ENCODE data around the gene GLG1.
"Not testable (repeated sequence)": the region's sequence is repeated elsewhere in the genome, so short reads cannot be mapped to it uniquely, and the experiment has no call there.

The GLG1 gene

GRCh38 chr16:74431516-74431915 is 175.4 kb downstream of the GLG1 start:
- TF ChIP-seq CTCF (IDR thresholded peaks at IDR 0.05; ENCODE audit: insufficient read depth, low read length) (no peak), GABPA (IDR thresholded peaks at IDR 0.05; ENCODE audit: low read depth) (no peak), REST (IDR thresholded peaks at IDR 0.05; ENCODE audit: insufficient replicate concordance, low read depth) (no peak)
- no peaks in the 10 kb centered on the region for H3K27me3 ChIP-seq (ENCODE audit: insufficient read depth, poor library complexity, severe bottlenecking)
- H3K4me3 ChIP-seq (replicated peaks; ENCODE audit: insufficient read depth, low read length), result no peak overlapping the region
- no peak for DNase-seq (ENCODE audit: low read depth in 1 of 2, low spot score in 1 of 2)
- no peak overlapping the region for H3K27ac ChIP-seq (replicated peaks)

DNA sequence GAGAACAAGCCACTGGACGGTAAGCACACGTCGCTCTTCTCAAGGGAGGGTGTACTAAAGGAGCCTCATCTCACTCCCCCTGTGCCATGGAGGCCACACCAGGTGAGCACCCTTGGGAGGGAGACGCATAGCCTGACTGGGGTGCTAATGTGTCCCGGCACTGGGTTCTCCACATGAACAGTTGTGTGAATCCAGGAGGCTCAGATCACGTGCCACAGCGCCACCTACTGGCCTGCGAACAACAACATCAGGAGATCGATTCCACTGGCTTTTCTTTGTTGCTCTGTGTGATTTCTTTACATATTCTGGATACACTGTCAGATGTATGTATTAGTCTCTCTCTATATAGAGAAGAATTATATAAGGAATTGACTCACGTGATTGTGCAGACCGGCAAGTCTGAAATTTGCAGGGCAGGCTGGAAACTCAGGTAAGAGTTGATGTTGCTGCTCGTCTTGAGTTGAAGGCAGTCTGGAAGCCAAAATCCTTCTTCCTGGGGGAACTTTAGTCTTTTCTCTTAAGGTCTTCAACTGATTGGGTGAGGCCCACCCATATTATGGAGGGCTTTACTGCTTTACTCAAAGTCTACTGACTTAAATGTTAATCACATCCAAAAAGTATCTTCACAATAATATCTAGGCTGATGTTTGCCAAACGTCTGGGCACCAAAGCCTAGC is 176.7 kb downstream of the GLG1 start:
- peak; percentile 59 for TF ChIP-seq CTCF (IDR thresholded peaks at IDR 0.05; ENCODE audit: insufficient read depth, low read length)
- not testable (repeated sequence) for H3K4me3 ChIP-seq (replicated peaks; ENCODE audit: insufficient read depth, low read length); H3K27ac ChIP-seq (replicated peaks); H3K27me3 ChIP-seq (ENCODE audit: insufficient read depth, poor library complexity, severe bottlenecking)
- DNase-seq (ENCODE audit: low read depth in 1 of 2, low spot score in 1 of 2), result peak in 1 of 2 experiments; percentile 55

GRCh38 chr16:74428493-74428892 is 178.4 kb downstream of the GLG1 start:
- DNase-seq (ENCODE audit: low read depth in 1 of 2, low spot score in 1 of 2); H3K27ac ChIP-seq (replicated peaks); H3K4me3 ChIP-seq (replicated peaks; ENCODE audit: insufficient read depth, low read length); H3K27me3 ChIP-seq (ENCODE audit: insufficient read depth, poor library complexity, severe bottlenecking): not testable (repeated sequence)

- not testable (repeated sequence) for H3K4me3 ChIP-seq (replicated peaks; ENCODE audit: insufficient read depth, low read length); H3K27ac ChIP-seq (replicated peaks); H3K27me3 ChIP-seq (ENCODE audit: insufficient read depth, poor library complexity, severe bottlenecking); DNase-seq (ENCODE audit: low read depth in 1 of 2, low spot score in 1 of 2)
Observed at GRCh38 chr16:74425751-74426150, 181.2 kb downstream of the GLG1 start.

DNA sequence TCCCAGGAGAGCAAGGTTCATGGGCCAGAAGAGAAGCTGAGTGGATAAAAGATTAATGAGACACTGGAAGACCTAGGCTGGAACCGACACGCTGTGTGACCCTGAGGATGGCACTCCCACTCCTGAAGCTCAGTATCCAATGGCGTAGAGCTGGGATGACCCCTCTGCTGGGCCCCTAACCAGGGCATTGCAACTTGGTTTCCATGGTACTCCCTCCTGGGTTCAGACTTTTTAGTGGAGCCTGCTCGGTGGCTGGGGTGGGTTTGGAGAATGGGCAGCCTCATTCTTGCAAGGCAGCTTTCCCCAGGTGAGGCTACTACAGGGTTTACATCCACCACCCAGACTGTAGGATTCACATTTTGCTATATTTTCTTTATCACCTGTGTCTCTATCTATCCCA is 183.2 kb downstream of the GLG1 start:
- H3K27me3 ChIP-seq (ENCODE audit: insufficient read depth, poor library complexity, severe bottlenecking); H3K4me3 ChIP-seq (replicated peaks; ENCODE audit: insufficient read depth, low read length); H3K27ac ChIP-seq (replicated peaks); DNase-seq (ENCODE audit: low read depth in 1 of 2, low spot score in 1 of 2): not testable (repeated sequence)

GRCh38 chr16:74422086-74422485 is 184.8 kb downstream of the GLG1 start:
- not testable (repeated sequence) for H3K27ac ChIP-seq (replicated peaks); H3K4me3 ChIP-seq (replicated peaks; ENCODE audit: insufficient read depth, low read length); H3K27me3 ChIP-seq (ENCODE audit: insufficient read depth, poor library complexity, severe bottlenecking); DNase-seq (ENCODE audit: low read depth in 1 of 2, low spot score in 1 of 2)

- not testable (repeated sequence) for H3K27me3 ChIP-seq (ENCODE audit: insufficient read depth, poor library complexity, severe bottlenecking); DNase-seq (ENCODE audit: low read depth in 1 of 2, low spot score in 1 of 2); H3K4me3 ChIP-seq (replicated peaks; ENCODE audit: insufficient read depth, low read length); H3K27ac ChIP-seq (replicated peaks)
Observed at GRCh38 chr16:74421482-74421785, 185.5 kb downstream of the GLG1 start.

- H3K27ac ChIP-seq (replicated peaks); H3K4me3 ChIP-seq (replicated peaks; ENCODE audit: insufficient read depth, low read length); H3K27me3 ChIP-seq (ENCODE audit: insufficient read depth, poor library complexity, severe bottlenecking); DNase-seq (ENCODE audit: low read depth in 1 of 2, low spot score in 1 of 2): not testable (repeated sequence)
Observed at GRCh38 chr16:74420612-74421481, 186.1 kb downstream of the GLG1 start, which contains the start of gene CLEC18B. Gene CLEC18B, minus strand, starts transcription at chr16:74421478. Its CDS starts 208 bp downstream, at chr16:74421270.

DNA sequence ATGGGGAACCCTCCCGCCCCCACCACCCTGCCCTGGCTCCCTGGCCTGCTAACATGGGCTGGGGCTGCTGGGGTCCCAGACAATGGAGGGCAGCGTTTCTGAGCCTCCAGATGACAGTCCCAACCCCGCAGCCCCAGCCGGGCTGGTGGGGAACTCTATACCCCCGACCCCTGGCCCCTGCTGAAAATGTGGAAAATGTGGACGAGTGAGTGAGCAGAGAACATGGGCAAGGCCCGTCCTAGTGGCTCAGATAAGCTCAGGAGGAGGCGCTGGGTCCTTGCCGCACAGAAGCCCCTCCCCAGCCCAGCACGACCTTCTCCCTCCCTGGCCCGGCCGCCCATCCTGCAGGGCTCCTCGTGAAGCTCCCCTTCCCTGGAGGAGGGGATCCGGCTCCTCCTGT is 187.1 kb downstream of the GLG1 start:
- H3K4me3 ChIP-seq (replicated peaks; ENCODE audit: insufficient read depth, low read length), result not testable (repeated sequence)

GRCh38 chr16:74417897-74418296 is 189.0 kb downstream of the GLG1 start:
- H3K27me3 ChIP-seq (ENCODE audit: insufficient read depth, poor library complexity, severe bottlenecking); H3K27ac ChIP-seq (replicated peaks); DNase-seq (ENCODE audit: low read depth in 1 of 2, low spot score in 1 of 2); H3K4me3 ChIP-seq (replicated peaks; ENCODE audit: insufficient read depth, low read length): not testable (repeated sequence)

More for the DNA sequence above, 187.1 kb downstream of the GLG1 start:
- not testable (repeated sequence) for H3K27me3 ChIP-seq (ENCODE audit: insufficient read depth, poor library complexity, severe bottlenecking); H3K27ac ChIP-seq (replicated peaks); DNase-seq (ENCODE audit: low read depth in 1 of 2, low spot score in 1 of 2)

- not testable (repeated sequence) for H3K27me3 ChIP-seq (ENCODE audit: insufficient read depth, poor library complexity, severe bottlenecking); H3K4me3 ChIP-seq (replicated peaks; ENCODE audit: insufficient read depth, low read length); H3K27ac ChIP-seq (replicated peaks); DNase-seq (ENCODE audit: low read depth in 1 of 2, low spot score in 1 of 2)
Observed at GRCh38 chr16:74413920-74414319, 193.0 kb downstream of the GLG1 start.
